SK-N-SH treated with all-trans-retinoic acid at 6 μM for 48 hours (cell line): ENCODE data around the gene DYNC2I2.

Experiments
- ATAC-seq: fragments of 200-7000 bp; cut with Tn5 transposase; 3 replicates; pipeline ENCODE4 v1.9.1; 2020; ENCODE audit warnings: mild to moderate bottlenecking, moderate library complexity
- ARNTL ChIP-seq: fragments of 450-650 bp; formaldehyde crosslinking; IDR thresholded peaks from 2 replicates; pipeline ENCODE4 v1.5.0; 2020; ENCODE audit warnings: low read depth, mild to moderate bottlenecking, moderate library complexity, borderline replicate concordance
- BACH2 ChIP-seq: fragments of 250-450 bp; sonication (Bioruptor Pico); IDR thresholded peaks from 2 replicates; pipeline ENCODE4 v1.9.0; 2021; ENCODE audit warnings: mild to moderate bottlenecking, borderline replicate concordance
- CREB5 ChIP-seq: fragments of 250-450 bp; sonication (Bioruptor Pico); IDR thresholded peaks from 2 replicates; pipeline ENCODE4 v1.5.1; 2020; ENCODE audit warnings: low read depth, mild to moderate bottlenecking, moderate library complexity
- CSDC2 ChIP-seq: fragments of 250-450 bp; sonication (Bioruptor Pico); IDR thresholded peaks from 2 replicates; pipeline ENCODE4 v1.5.0; 2020; ENCODE audit warnings: mild to moderate bottlenecking, moderate library complexity
- ESRRG ChIP-seq: fragments of 250-450 bp; sonication (Bioruptor Pico); IDR thresholded peaks from 2 replicates; pipeline ENCODE4 v1.6.1; 2021; ENCODE audit warnings: mild to moderate bottlenecking
- GLIS3 ChIP-seq: fragments of 250-450 bp; sonication (Bioruptor Pico); IDR thresholded peaks from 2 replicates; pipeline ENCODE4 v1.5.0; 2020; ENCODE audit warnings: mild to moderate bottlenecking, moderate library complexity
- ISL1 ChIP-seq: fragments of 250-450 bp; sonication (Bioruptor Pico); IDR thresholded peaks from 2 replicates; pipeline ENCODE4 v2.1.2; 2022; ENCODE audit warnings: mild to moderate bottlenecking, moderate library complexity
- OSR1 ChIP-seq: fragments of 250-450 bp; sonication (Bioruptor Pico); IDR thresholded peaks from 2 replicates; pipeline ENCODE4 v1.8.0; 2022; ENCODE audit warnings: moderate library complexity, mild to moderate bottlenecking, inconsistent platforms
- POU6F1 ChIP-seq: fragments of 250-450 bp; sonication (Bioruptor Pico); IDR thresholded peaks from 2 replicates; pipeline ENCODE4 v1.8.0; 2021; ENCODE audit warnings: low read depth, mild to moderate bottlenecking, moderate library complexity, borderline replicate concordance
- PPARA ChIP-seq: fragments of 250-450 bp; sonication (Bioruptor Pico); IDR thresholded peaks from 2 replicates; pipeline ENCODE4 v1.5.0; 2020; ENCODE audit warnings: mild to moderate bottlenecking, borderline replicate concordance
- RARB ChIP-seq: fragments of 250-450 bp; sonication (Bioruptor Pico); IDR thresholded peaks from 2 replicates; pipeline ENCODE4 v1.8.0; 2021; ENCODE audit warnings: mild to moderate bottlenecking, moderate library complexity
- SNAI2 ChIP-seq: fragments of 250-450 bp; sonication (Bioruptor Pico); IDR thresholded peaks from 2 replicates; pipeline ENCODE4 v1.5.0; 2020; ENCODE audit warnings: mild to moderate bottlenecking, moderate library complexity
- TCF4 ChIP-seq: fragments of 250-450 bp; sonication (Bioruptor Pico); IDR thresholded peaks from 2 replicates; pipeline ENCODE4 v1.8.0; 2021; ENCODE audit warnings: mild to moderate bottlenecking, moderate library complexity, borderline replicate concordance
- TOX ChIP-seq: fragments of 250-450 bp; sonication (Bioruptor Pico); IDR thresholded peaks from 2 replicates; pipeline ENCODE4 v1.8.0; 2021; ENCODE audit warnings: mild to moderate bottlenecking, moderate library complexity, borderline replicate concordance
- ZC3H10 ChIP-seq: fragments of 250-450 bp; sonication (Bioruptor Pico); IDR thresholded peaks from 2 replicates; pipeline ENCODE4 v1.5.1; 2021; ENCODE audit warnings: mild to moderate bottlenecking, moderate library complexity
- ZFP3 ChIP-seq: fragments of 250-450 bp; sonication (Bioruptor Pico); IDR thresholded peaks from 2 replicates; pipeline ENCODE4 v1.5.0; 2020; ENCODE audit warnings: mild to moderate bottlenecking, moderate library complexity
- ZFP30 ChIP-seq: fragments of 450-650 bp; formaldehyde crosslinking; IDR thresholded peaks from 2 replicates; pipeline ENCODE4 v1.5.0; 2022; ENCODE audit warnings: mild to moderate bottlenecking, moderate library complexity
- ZNF565 ChIP-seq: fragments of 450-650 bp; formaldehyde crosslinking; conservative IDR thresholded peaks from 2 replicates; pipeline ENCODE4 v1.5.0; 2020; ENCODE audit warnings: low read depth, mild to moderate bottlenecking, moderate library complexity
- ZNF70 ChIP-seq: fragments of 450-650 bp; formaldehyde crosslinking; IDR thresholded peaks from 2 replicates; pipeline ENCODE4 v1.5.0; 2020; ENCODE audit warnings: mild to moderate bottlenecking, moderate library complexity
- ZNF8 ChIP-seq: fragments of 450-650 bp; formaldehyde crosslinking; IDR thresholded peaks from 2 replicates; pipeline ENCODE4 v1.5.0; 2020; ENCODE audit warnings: mild to moderate bottlenecking, moderate library complexity
- TF ChIP-seq, protein P1 (sequence below): fragments of 250-450 bp; sonication (Bioruptor Pico); IDR thresholded peaks from 2 replicates; pipeline ENCODE4 v1.8.0; 2020; ENCODE audit warnings: mild to moderate bottlenecking, moderate library complexity, borderline replicate concordance

DYNC2I2 gene

DNA sequence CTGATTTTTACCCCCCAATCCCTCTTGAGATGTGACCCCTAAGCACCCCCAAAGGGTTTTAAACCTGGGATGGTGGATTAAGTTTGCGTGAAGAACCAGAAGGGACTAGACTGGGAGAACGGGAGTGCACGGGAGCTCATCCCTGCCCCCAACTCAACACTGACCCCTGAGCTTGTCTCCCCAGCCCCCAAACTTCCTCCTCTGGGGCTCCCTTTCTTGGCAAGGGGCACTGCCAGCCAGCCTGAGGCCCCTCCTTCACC lies 27.3 kb upstream of the DYNC2I2 start:
- TF ChIP-seq SNAI2: no peak
- TF ChIP-seq, protein P1, sequence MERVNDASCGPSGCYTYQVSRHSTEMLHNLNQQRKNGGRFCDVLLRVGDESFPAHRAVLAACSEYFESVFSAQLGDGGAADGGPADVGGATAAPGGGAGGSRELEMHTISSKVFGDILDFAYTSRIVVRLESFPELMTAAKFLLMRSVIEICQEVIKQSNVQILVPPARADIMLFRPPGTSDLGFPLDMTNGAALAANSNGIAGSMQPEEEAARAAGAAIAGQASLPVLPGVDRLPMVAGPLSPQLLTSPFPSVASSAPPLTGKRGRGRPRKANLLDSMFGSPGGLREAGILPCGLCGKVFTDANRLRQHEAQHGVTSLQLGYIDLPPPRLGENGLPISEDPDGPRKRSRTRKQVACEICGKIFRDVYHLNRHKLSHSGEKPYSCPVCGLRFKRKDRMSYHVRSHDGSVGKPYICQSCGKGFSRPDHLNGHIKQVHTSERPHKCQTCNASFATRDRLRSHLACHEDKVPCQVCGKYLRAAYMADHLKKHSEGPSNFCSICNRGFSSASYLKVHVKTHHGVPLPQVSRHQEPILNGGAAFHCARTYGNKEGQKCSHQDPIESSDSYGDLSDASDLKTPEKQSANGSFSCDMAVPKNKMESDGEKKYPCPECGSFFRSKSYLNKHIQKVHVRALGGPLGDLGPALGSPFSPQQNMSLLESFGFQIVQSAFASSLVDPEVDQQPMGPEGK: no peak
- no peak for TF ChIP-seq ARNTL (CRISPR knock-in tag)
- no peak for TF ChIP-seq PPARA (CRISPR knock-in tag)
- TF ChIP-seq TCF4 (CRISPR knock-in tag): no peak
- no peak for TF ChIP-seq ZFP30 (CRISPR knock-in tag)
- TF ChIP-seq ZFP3 (CRISPR knock-in tag): no peak
- TF ChIP-seq OSR1 (CRISPR knock-in tag): no peak
- TF ChIP-seq CSDC2: no peak
- TF ChIP-seq ZNF8 (CRISPR knock-in tag): no peak
- TF ChIP-seq BACH2 (CRISPR knock-in tag): no peak
- no peak for TF ChIP-seq ZNF70 (CRISPR knock-in tag)
- TF ChIP-seq ISL1 (CRISPR knock-in tag): no peak
- TF ChIP-seq CREB5 (CRISPR knock-in tag): no peak
- TF ChIP-seq RARB (CRISPR knock-in tag): no peak
- TF ChIP-seq POU6F1 (CRISPR knock-in tag): no peak
- no peak for TF ChIP-seq GLIS3 (CRISPR knock-in tag)
- TF ChIP-seq TOX (CRISPR knock-in tag): no peak
- no peak for TF ChIP-seq ZC3H10 (CRISPR knock-in tag)
- TF ChIP-seq ZNF565: no peak
- no peak for ATAC-seq

DNA sequence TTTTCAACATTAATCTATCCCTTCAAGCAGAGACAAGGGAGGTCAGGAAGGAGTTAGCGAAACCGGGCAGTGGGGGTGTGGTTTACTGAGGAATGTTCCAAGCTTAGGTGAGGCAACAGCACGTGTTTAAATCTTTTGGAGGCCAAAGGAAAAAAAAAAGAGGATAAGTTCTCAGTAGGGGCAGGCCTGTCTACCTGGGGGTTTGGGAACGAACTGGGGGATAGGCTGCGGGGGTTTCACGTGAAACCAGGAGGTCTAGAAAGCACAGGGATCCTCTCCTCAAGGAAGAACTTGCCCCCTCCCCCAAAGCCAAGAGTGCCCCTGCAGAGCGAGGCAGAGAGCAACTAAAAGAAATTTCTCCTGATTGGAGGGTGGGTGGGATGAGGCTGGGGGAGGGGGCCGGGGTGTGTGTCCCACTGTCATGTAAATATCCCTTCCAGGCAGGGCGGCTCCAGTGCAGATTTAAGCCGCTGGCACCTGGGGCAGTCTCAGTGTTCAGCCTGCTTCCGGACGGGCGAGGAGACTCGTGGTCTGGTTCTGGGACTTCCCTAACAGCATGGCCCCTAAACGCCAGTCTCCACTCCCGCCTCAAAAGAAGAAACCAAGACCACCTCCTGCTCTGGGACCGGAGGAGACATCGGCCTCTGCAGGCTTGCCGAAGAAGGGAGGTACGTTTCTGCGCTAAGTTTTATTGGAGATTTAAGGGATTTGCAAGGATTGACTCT lies 26.9 kb upstream of the DYNC2I2 start:
- TF ChIP-seq CSDC2 (no peak), GLIS3 (CRISPR knock-in tag) (no peak), SNAI2 (no peak), ZNF70 (CRISPR knock-in tag) (no peak), ISL1 (CRISPR knock-in tag) (no peak), TCF4 (CRISPR knock-in tag) (no peak), CREB5 (CRISPR knock-in tag) (no peak), ZNF565 (no peak), ZC3H10 (CRISPR knock-in tag) (no peak), RARB (CRISPR knock-in tag) (no peak), OSR1 (CRISPR knock-in tag) (no peak), ZNF8 (CRISPR knock-in tag) (no peak), BACH2 (CRISPR knock-in tag) (no peak), POU6F1 (CRISPR knock-in tag) (no peak), ESRRG (CRISPR knock-in tag) (no peak), TOX (CRISPR knock-in tag) (no peak), ZFP30 (CRISPR knock-in tag) (no peak)
- TF ChIP-seq, protein P1: no peak
- no peak for ATAC-seq
